GM20000 (cell line): ENCODE measurements around the gene MSI2.

ENCODE experiments used
- DNase-seq: peaks from one replicate; pipeline ENCODE4 v3.0.0; 2012; ENCODE audit warnings: low spot score
- CTCF ChIP-seq: IDR thresholded peaks from 2 replicates; pipeline ENCODE4 v1.5.1; 2012; ENCODE audit warnings: mild to moderate bottlenecking, control low read depth; ENCODE audit errors: extremely low read depth, missing control alignments

MSI2 gene

GRCh38 chr17:57726213-57726790 lies 470.0 kb downstream of the MSI2 start:
- DNase-seq, result no peak
- no peak for TF ChIP-seq CTCF

GRCh38 chr17:57726838-57727237 lies 470.5 kb downstream of the MSI2 start:
- no peak for DNase-seq
- TF ChIP-seq CTCF, result no peak

GRCh38 chr17:57727630-57728175 lies 471.4 kb downstream of the MSI2 start:
- DNase-seq, result no peak
- no peak for TF ChIP-seq CTCF

- DNase-seq, result no peak
- TF ChIP-seq CTCF, result no peak
Measured at GRCh38 chr17:57730026-57730701, 473.8 kb downstream of the MSI2 start.

GRCh38 chr17:57732062-57732461 lies 475.7 kb downstream of the MSI2 start:
- TF ChIP-seq CTCF, result no peak
- no peak for DNase-seq

GRCh38 chr17:57733085-57733484 lies 476.8 kb downstream of the MSI2 start:
- no peak for DNase-seq
- TF ChIP-seq CTCF, result no peak
